Epithelial cell of proximal tubule (primary cell): ENCODE data around the gene MED8. TPM values are rescaled to one million over a fixed set of nuclear protein-coding genes. Genes with fewer than 3 reads are reported as not detected.

ENCODE experiments used
- DNase-seq: peaks from one replicate; pipeline ENCODE4 v3.0.0-alpha.2; 2011; ENCODE audit warnings: low read depth
- H3K4me3 ChIP-seq: 2 replicates; pipeline ENCODE4 v1.5.1; 2011; ENCODE audit warnings: low read depth, mild to moderate bottlenecking, low read length
- total RNA-seq: library from RNA; depleted of rRNA; stranded (reverse); fragments of >200 nt; gene quantifications from 2 replicates; pipeline ENCODE4 v1.2.3, GENCODE V29; 2015
- TF ChIP-seq, protein P1 (sequence below): conservative IDR thresholded peaks from 2 replicates; pipeline ENCODE4 v1.5.1; 2012; ENCODE audit warnings: low read depth, mild to moderate bottlenecking, low read length

The MED8 gene
- total RNA-seq, 1 donor from 2014 or later: 25.2 TPM

DNA sequence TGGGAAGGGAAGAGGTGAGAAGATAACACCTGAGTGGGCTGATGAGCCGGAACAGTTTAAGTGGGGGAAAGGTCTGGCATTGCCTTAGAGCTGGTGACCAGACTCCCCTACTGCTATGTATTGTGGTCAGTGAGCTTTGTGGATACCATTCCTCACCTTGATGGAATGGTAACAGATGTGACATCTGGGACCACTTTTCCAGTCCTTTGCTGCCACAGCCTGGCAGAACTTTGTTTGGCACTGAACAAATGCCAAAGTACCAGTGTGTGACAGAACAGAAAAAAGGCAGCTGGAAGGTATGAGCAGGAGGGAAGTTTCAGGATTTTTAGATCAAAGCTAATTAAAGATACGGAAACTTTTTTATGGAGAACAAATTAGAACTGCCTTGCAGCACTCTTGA lies 6.2 kb downstream of the MED8 start:
- TF ChIP-seq, protein P1, sequence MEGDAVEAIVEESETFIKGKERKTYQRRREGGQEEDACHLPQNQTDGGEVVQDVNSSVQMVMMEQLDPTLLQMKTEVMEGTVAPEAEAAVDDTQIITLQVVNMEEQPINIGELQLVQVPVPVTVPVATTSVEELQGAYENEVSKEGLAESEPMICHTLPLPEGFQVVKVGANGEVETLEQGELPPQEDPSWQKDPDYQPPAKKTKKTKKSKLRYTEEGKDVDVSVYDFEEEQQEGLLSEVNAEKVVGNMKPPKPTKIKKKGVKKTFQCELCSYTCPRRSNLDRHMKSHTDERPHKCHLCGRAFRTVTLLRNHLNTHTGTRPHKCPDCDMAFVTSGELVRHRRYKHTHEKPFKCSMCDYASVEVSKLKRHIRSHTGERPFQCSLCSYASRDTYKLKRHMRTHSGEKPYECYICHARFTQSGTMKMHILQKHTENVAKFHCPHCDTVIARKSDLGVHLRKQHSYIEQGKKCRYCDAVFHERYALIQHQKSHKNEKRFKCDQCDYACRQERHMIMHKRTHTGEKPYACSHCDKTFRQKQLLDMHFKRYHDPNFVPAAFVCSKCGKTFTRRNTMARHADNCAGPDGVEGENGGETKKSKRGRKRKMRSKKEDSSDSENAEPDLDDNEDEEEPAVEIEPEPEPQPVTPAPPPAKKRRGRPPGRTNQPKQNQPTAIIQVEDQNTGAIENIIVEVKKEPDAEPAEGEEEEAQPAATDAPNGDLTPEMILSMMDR: peak; percentile 51
- no peak for DNase-seq
- H3K4me3 ChIP-seq: no peak overlapping the region

DNA sequence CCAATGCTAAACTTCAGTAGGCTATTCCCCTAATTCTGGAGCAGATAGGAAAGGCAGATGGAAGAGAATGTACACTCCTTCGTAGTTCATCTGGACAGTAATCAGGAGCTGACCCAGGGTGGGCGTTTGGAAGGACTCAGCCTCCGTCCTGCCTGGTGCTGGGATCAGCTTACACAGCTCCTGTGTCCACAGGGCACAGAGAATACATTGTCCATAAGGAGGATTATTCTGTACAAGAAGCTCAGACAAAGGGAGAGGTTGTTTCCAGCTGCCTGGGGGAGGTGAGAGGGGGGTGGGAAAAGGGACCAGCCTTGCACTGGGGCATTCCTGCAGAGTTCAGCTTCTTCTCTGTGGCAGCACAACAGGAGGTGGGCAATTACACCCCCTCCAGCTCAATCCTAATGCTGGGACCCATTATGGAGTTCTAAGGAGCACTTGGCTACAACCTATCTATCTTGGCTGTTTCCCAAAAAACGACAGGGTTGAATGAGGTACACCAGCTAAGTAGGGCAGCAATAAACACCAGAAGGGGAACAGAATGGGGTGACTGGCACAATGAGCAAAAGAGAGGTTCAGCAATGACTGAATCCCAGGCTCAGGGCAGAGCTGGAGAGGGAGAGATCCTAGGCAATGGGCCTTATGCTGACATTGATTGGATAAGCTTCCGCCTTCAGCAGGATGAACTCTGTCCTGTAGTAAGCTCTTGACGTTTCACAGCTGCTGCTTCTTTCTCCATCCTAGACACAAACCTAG lies 7.4 kb downstream of the MED8 start:
- TF ChIP-seq, protein P1: no peak
- no peak for DNase-seq
- H3K4me3 ChIP-seq: no peak overlapping the region

DNA sequence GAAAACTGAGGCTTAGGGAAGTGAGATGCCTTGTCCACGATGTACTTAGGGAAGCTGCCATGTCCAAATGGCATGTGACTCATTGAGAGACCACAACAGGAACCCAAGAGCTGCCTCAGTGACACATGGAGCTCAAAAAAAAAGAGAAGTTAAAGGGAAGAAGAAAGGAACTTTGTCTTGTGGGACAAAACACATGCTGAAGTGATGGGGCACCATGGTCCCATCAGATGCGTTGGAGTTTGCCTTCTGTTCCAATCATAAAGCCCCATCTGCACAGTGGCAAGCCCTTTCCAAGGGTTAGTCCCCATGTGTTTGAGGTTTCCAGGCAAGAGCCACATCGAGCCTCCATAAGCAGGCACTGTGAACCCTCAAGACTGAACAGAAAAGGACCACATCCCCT lies 8.0 kb downstream of the MED8 start:
- H3K4me3 ChIP-seq: no peak overlapping the region
- no peak for DNase-seq
- TF ChIP-seq, protein P1: no peak

DNA sequence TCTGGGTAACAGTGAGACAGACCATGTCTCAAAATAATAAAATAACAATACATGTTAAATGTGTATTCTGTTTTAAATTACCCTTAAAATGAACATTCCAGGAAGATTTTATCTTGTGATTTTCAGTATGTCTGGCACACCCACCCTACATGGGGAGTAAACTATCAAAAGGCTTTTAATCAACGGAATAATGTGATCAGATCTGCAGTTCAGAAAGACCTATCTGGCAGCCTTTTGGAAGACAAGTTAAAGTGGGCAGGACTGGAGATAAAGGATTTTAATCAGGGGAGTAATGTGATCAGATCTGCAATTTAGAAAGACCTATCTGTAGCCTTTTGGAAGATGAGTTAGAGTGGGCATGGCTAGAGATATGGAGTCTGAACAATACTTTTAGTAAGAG lies 10.1 kb downstream of the MED8 start:
- TF ChIP-seq, protein P1: no peak
- H3K4me3 ChIP-seq: no peak overlapping the region
- DNase-seq: no peak

DNA sequence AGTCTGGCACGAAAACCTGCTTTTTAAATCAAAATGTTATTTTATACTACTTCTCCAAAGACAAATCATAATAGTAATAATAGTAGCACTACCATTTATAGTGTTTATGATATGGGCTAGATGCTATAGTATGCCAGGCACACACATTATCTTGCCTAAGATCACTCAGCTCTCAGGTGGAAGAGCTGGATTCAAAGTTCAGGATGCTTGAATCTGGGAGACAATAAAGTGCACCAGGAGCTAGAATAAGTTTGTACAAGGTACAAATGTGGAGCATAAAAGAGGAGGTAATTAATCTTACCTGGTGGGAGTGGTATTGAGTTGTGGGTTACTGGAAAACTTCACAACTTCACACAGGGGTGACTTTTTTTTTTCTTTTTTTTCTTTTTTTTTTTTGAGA lies 11.8 kb downstream of the MED8 start:
- no peak overlapping the region for H3K4me3 ChIP-seq
- TF ChIP-seq, protein P1: no peak

DNA sequence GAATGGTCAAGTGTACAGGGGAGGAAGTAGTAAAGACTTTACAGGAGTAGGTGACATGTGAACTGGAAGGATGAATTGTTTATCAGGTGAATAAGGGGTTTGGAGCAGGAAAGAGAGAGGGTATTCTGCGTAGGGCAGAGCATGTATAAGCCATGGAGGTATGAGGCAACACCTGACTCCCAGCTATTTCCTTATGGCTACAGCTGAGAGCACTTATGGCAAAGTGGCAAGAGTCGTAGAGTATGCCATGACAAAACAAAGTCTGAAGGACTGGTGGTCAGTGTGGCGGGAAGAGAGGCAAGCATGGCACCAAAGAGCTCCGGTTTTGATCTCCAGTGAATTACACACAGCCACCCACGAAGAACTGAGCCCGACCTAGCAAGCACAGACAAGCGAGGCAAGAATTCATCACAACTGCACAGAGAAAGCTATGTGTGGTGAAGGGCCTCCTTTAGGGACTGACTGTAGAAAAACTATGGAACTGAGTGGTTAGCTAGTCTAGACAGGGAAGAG lies 12.8 kb downstream of the MED8 start:
- TF ChIP-seq, protein P1: no peak
- no peak for DNase-seq
- no peak overlapping the region for H3K4me3 ChIP-seq

More for the DNA sequence above, 11.8 kb downstream of the MED8 start:
- DNase-seq: no peak
